VCaP (cell line): ENCODE measurements around the gene OPN4.
A peak's percentile ranks its signal among the peaks of the same experiment; 100 is the strongest.

Source experiments
- H3K27ac ChIP-seq: fragments of 450-650 bp; 2 replicates; pipeline ENCODE4 v1.5.1; 2017
- TF ChIP-seq, protein P1 (sequence below): fragments of 450-650 bp; conservative IDR thresholded peaks from 2 replicates; pipeline ENCODE4 v1.5.1; 2017; ENCODE audit warnings: mild to moderate bottlenecking, moderate library complexity

Gene OPN4

DNA sequence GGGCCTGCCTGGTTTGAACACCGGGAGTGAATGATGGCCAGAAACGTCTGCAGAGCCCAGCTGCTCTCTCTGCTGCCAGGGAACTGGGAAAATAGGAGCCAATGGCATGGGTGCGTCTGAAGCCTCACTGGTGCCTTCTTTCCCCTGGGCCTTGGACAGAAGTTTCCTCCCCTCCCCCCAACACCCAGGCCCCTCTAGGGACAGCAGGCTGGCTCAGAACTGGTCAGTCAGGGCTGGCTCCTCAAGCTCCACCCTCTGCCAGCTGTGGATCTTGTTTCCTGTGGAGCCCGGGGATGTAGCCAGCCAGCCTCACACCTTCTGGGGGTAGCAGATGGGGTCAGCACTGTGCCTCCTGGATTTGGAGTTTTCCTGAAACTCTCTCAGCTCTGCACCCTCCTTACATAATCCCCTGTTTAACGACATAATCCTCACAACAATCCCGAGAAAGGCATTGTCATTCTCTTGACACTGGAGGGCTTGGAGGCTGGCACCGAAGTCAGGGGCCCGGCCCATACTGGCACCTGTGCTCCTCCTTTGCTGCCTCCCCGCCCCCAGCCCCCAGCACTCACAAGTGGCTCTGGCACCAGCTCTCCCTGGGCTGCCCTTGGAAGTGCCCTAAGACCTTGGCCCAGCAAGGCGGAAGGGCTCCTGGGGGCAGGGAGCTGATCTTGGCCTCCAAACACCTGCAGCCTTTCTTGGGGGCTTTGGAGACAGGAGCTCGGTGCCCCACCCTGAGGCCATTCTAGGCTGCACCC is 19.7 kb downstream of the OPN4 start:
- TF ChIP-seq, protein P1, sequence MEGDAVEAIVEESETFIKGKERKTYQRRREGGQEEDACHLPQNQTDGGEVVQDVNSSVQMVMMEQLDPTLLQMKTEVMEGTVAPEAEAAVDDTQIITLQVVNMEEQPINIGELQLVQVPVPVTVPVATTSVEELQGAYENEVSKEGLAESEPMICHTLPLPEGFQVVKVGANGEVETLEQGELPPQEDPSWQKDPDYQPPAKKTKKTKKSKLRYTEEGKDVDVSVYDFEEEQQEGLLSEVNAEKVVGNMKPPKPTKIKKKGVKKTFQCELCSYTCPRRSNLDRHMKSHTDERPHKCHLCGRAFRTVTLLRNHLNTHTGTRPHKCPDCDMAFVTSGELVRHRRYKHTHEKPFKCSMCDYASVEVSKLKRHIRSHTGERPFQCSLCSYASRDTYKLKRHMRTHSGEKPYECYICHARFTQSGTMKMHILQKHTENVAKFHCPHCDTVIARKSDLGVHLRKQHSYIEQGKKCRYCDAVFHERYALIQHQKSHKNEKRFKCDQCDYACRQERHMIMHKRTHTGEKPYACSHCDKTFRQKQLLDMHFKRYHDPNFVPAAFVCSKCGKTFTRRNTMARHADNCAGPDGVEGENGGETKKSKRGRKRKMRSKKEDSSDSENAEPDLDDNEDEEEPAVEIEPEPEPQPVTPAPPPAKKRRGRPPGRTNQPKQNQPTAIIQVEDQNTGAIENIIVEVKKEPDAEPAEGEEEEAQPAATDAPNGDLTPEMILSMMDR: no peak
- H3K27ac ChIP-seq: no peak overlapping the region

DNA sequence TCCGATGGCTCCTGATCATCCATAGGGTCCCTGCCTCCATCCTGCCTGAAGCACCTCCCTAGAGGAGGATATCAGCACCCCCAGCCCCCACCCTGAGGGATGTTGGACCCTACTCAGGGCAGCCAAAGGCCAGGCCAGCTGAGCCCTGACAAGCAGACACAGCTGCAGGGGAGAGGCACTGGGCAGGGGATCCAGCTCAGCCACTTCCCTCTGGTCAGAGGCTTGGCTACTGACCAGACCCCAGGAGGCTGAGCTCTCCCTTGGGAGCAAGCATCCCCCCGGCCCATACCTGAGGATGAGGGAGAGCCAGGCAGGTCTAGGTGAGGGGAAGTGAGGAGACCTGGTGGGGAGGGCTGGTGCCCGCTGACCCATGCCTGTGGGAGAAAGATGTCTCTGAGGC is 20.6 kb downstream of the OPN4 start:
- no peak overlapping the region for H3K27ac ChIP-seq
- TF ChIP-seq, protein P1: no peak

DNA sequence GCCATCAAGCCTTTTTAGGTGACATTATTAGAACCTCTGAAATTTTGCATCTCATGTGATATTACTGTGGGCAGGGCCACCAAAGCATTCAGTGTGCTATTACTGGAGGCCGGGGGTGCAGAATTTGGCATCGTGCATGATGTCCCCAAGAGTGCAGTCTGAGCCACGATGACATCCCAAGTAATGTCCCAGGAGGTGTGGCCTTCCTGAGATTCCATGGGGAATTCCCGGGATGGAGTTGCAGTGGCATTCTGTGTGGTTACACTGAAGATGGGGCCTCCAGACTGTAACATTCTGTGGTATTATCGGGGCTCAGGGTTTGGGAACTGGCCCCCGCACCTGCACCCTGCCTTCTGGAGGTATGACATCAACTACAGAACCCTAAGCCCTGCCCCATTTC is 23.0 kb downstream of the OPN4 start:
- TF ChIP-seq, protein P1: no peak
- H3K27ac ChIP-seq: no peak overlapping the region

DNA sequence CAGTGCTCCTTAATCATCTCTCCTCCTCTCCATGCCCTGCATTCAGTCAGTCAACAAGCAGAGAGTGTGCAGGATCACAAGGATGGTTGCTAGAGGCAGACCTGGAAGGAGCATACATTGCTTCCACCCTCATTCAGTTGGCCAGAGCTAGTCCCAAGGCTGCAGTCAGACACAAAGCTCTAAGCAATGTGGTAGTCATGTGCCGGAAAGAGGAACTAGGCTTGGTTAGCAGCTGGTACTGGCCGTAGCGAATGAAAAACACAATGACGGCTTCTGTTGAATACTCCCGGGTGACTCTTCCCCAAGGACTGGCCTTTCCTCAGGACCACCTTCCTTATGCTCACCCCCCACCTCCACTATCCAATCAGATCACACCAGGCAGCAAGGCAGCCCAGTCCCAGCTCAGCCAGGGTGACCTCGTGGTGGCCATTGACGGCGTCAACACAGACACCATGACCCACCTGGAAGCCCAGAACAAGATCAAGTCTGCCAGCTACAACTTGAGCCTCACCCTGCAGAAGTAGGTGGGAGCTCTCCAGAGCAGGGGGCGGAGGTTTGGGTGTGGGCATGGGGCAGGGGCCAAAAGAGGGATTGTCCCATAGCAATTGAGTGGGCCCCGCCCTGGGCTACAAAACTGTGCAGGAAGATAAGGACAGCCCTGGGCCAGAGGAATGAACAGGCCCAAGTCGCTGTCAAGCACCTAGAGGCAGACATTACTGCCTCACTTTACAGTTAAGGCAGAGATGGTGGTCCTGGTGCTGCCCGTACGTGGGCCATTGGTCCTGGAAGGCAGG is 24.8 kb downstream of the OPN4 start:
- no peak overlapping the region for H3K27ac ChIP-seq
- TF ChIP-seq, protein P1: no peak

DNA sequence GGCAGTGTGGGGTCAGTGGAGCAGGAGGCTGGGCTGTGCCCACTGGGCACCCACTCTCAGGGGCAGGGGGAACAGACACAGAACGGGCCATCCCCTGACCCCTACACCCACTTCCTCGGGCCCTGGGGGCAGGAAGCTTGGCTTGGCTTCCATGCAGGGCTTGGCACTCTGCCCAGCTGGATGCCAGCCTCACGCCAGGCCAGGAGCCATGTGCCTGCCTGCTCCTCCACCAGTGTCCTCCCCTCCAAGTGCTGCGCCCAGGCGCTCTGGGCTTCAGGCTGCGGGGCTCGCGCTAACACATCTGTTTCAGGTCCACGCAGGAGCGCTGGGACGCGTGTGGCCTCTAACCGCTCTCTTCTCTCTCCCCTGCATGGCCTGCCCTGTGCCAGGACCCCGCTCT is 26.7 kb downstream of the OPN4 start:
- TF ChIP-seq, protein P1: no peak
- H3K27ac ChIP-seq: peak overlapping the region; percentile 16; the same call in 1 of the 2 replicates

DNA sequence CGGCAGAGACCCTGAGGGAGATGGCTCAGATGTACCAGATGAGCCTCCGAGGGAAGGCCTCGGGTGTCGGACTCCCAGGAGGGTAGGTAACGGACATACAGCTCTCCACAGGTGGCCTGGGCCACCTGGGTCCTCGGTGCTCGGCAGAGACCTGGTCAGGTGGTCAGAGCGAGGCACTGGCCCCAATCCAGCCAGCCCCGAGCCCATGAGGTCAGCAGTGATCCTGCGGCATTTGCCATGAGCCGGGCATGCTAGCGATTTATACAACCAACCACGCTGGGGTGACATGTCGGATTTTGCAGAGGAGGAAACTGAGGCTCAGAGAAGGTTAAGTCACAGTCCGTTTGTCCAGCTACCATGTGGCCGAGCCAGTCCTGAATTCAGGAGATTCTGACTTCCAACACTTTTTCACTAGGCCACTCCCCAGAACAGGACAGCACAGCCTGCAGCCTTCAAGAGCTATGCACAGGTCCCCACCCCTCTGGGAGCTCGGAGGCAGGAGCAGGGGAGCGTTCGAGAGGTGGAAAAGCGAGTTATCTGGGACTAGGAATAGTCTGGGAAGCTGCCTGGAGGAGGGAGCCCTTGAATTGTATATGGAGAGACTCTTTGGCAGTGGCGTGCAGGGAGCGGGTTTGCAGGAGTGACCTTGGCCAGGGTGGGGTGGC is 27.5 kb downstream of the OPN4 start:
- H3K27ac ChIP-seq: no peak overlapping the region; the same call in 1 of the 2 replicates
- TF ChIP-seq, protein P1: no peak

DNA sequence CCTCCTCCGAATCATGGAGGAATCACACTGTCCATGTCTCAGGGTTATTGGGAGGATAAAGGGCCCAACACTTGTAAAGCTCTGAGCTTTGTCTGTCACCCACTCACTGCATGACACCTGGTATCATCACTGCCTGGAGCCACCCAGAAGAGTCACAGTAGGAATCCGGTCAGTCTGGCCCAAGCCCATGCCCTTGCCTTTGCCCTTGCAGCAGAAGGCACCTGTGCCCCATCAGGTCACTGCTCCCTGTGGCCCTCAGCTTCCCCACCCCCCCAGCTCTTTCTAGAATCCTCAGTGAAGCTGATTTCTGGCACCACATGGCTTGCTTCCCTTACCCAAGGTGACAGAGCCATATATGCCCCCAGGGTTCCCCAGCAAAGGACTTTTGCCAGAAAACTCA is 28.3 kb downstream of the OPN4 start:
- TF ChIP-seq, protein P1: no peak
- H3K27ac ChIP-seq: no peak overlapping the region
